HG03066 (cell line): Measurements from ENCODE around the gene NUB1.
A peak's percentile ranks its signal among the peaks of the same experiment; 100 is the strongest.
"Not testable (repeated sequence)": the region's sequence is repeated elsewhere in the genome, so short reads cannot be mapped to it uniquely, and the experiment has no call there.

Experiments
- ATAC-seq: cut with Tn5 transposase; IDR thresholded peaks from one replicate; pipeline ENCODE4 v1.9.1; 2021; ENCODE audit warnings: low read depth; ENCODE audit not compliant: unreplicated experiment

NUB1 gene

GRCh38 chr7:151341357-151342101 lies at the start of gene NUB1:
Gene NUB1 (plus strand): TSS chr7:151341812. CDS start chr7:151345350, 3,538 bp downstream.
- ATAC-seq: peak; percentile 41

GRCh38 chr7:151292850-151293249 lies 48.8 kb upstream of the NUB1 start:
- no peak for ATAC-seq

- no peak for ATAC-seq
These were observed 45.2 kb upstream of the NUB1 start for GRCh38 chr7:151296202-151296992.

GRCh38 chr7:151298765-151299164 lies 42.8 kb upstream of the NUB1 start:
- ATAC-seq: no peak

- ATAC-seq: no peak
These were observed 42.1 kb upstream of the NUB1 start for GRCh38 chr7:151299530-151299929.

- no peak for ATAC-seq
These were observed 41.5 kb upstream of the NUB1 start for GRCh38 chr7:151299940-151300645.

GRCh38 chr7:151301471-151302462 lies 39.8 kb upstream of the NUB1 start:
- ATAC-seq: no peak

GRCh38 chr7:151304251-151304650 lies 37.4 kb upstream of the NUB1 start:
- ATAC-seq: not testable (repeated sequence)

- ATAC-seq: no peak
These were observed 36.8 kb upstream of the NUB1 start for GRCh38 chr7:151304856-151305255.

- ATAC-seq: no peak
These were observed 35.2 kb upstream of the NUB1 start for GRCh38 chr7:151306374-151306773.

GRCh38 chr7:151306860-151307259 lies 34.8 kb upstream of the NUB1 start:
- ATAC-seq: no peak

GRCh38 chr7:151307536-151307935 lies 34.1 kb upstream of the NUB1 start:
- ATAC-seq: no peak

- ATAC-seq: no peak
These were observed 33.4 kb upstream of the NUB1 start for GRCh38 chr7:151308256-151308655.

- no peak for ATAC-seq
These were observed 32.8 kb upstream of the NUB1 start for GRCh38 chr7:151308791-151309190.

- ATAC-seq: no peak
These were observed 32.3 kb upstream of the NUB1 start for GRCh38 chr7:151309311-151309710.

- no peak for ATAC-seq
These were observed 31.0 kb upstream of the NUB1 start for GRCh38 chr7:151310578-151310977.

GRCh38 chr7:151311294-151311864 lies 30.2 kb upstream of the NUB1 start:
- ATAC-seq: no peak

GRCh38 chr7:151312356-151312755 lies 29.3 kb upstream of the NUB1 start:
- no peak for ATAC-seq
